Measurements from ENCODE around the gene OSBPL5. TPM values are rescaled to one million over a fixed set of nuclear protein-coding genes. Genes with fewer than 3 reads are reported as not detected.

OSBPL5 gene
- total and polyA plus RNA-seq, 9 of the 15 experiments (the other 6 are each of a cell fraction or from before 2014, with no cell fraction given), result 0.06 to 14.8 (median 3.2) TPM

DNA sequence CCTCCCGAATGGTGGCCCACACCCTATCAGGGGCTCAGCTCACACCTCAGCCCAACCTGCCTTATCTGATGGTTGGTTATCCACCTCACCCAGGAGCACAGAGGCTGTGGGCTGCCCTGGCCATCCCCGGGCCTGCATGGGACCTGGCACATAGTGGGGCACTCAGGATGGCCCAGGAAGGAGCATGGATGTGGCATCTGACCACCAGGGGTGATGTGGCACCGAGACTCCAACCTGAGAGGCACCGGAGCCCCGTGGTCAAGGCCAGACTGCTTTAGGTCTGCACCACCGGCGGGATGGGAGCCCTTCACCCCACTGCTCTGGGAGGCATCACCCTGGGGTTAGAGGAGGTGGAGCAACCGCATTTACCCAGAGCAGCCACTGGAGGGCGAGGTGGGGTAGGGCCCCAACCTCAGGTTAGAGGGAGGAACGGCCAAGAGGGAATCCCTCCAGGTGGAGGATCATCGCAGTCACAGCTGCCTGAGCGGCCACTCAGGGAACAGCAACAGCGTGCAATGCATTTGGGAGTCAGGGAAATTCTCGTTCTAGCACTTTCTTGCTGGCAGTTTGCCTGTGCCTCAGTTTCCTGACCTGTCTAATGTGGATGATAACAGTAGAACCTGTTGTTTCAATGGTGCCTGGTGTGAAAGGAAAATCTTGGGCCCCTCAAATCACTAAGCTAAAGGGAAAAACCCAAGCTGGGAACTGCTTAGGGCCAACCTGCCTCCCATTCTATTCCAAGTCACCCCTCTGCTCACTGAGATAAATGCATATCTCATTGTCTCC lies 55.0 kb downstream of the OSBPL5 start:
- peaks cover 2 to 10% of the 10 kb centered on the region in 2 experiments; a peak in 3 of 5 replicates for H3K4me1 ChIP-seq (replicated peaks in 1 of 2; ENCODE audit: control insufficient read depth in 2 of 2, insufficient read depth in 2 of 2, low read length in 2 of 2)
- TF ChIP-seq NR2F6 (CRISPR knock-in tag; IDR thresholded peaks at IDR 0.05) (no peak), ZNF75A (CRISPR knock-in tag; IDR thresholded peaks at IDR 0.05) (no peak), MYC (IDR thresholded peaks at IDR 0.05; ENCODE audit: low read depth, low read length) (0 out of 2 replicates have a peak, but pooled peaks have one; percentile 30), MYC (CRISPR knock-in tag; IDR thresholded peaks at IDR 0.05; ENCODE audit: borderline replicate concordance, low read depth) (no peak), ZNF263 (CRISPR knock-in tag; IDR thresholded peaks at IDR 0.05; ENCODE audit: borderline replicate concordance) (peak; percentile 76; the same call in 1 of the 2 replicates), HDAC3 (IDR thresholded peaks at IDR 0.05; ENCODE audit: borderline replicate concordance, partially characterized antibody) (no peak), TCF3 (CRISPR knock-in tag; IDR thresholded peaks at IDR 0.05) (0 out of 2 replicates have a peak, but pooled peaks have one; percentile 19), ZNF121 (CRISPR knock-in tag; conservative IDR thresholded peaks at IDR 0.05) (no peak), STAG1 (CRISPR knock-in tag; IDR thresholded peaks at IDR 0.05; ENCODE audit: borderline replicate concordance) (peak; percentile 81; the same call in 1 of the 2 replicates), E2F8 (IDR thresholded peaks at IDR 0.05; ENCODE audit: low read depth, partially characterized antibody) (peak; percentile 22), RB1 (IDR thresholded peaks at IDR 0.05; ENCODE audit: low read depth) (peak; percentile 60; the same call in 1 of the 2 replicates)
- TF ChIP-seq, protein P1, sequence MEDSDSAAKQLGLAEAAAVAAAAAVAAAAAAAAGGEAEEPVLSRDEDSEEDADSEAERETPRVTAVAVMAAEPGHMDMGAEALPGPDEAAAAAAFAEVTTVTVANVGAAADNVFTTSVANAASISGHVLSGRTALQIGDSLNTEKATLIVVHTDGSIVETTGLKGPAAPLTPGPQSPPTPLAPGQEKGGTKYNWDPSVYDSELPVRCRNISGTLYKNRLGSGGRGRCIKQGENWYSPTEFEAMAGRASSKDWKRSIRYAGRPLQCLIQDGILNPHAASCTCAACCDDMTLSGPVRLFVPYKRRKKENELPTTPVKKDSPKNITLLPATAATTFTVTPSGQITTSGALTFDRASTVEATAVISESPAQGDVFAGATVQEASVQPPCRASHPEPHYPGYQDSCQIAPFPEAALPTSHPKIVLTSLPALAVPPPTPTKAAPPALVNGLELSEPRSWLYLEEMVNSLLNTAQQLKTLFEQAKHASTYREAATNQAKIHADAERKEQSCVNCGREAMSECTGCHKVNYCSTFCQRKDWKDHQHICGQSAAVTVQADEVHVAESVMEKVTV (CRISPR knock-in tag; IDR thresholded peaks at IDR 0.05), result 0 out of 2 replicates have a peak, but pooled peaks have one; percentile 36
- TF ChIP-seq, protein P2, sequence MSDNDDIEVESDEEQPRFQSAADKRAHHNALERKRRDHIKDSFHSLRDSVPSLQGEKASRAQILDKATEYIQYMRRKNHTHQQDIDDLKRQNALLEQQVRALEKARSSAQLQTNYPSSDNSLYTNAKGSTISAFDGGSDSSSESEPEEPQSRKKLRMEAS (CRISPR knock-in tag; IDR thresholded peaks at IDR 0.05), result peak; percentile 43; the same call in 1 of the 2 replicates
- TF ChIP-seq, protein P3, sequence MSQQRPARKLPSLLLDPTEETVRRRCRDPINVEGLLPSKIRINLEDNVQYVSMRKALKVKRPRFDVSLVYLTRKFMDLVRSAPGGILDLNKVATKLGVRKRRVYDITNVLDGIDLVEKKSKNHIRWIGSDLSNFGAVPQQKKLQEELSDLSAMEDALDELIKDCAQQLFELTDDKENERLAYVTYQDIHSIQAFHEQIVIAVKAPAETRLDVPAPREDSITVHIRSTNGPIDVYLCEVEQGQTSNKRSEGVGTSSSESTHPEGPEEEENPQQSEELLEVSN (IDR thresholded peaks at IDR 0.05; ENCODE audit: borderline replicate concordance in 1 of 2, extremely low read depth in 1 of 2, insufficient read depth in 1 of 2, insufficient read length in 1 of 2, low read depth in 1 of 2, low read length in 1 of 2, poor library complexity in 1 of 2, severe bottlenecking in 1 of 2), result peak; percentile 55 to 78

More for the DNA sequence above, 55.0 kb downstream of the OSBPL5 start:
- no peak overlapping the region for H3K4me2 ChIP-seq (ENCODE audit: insufficient read depth, low read length)
- H3K9me3 ChIP-seq (replicated peaks; ENCODE audit: control insufficient read depth, insufficient read depth, low read depth, low read length), result no peaks in the 10 kb centered on the region
- DNase-seq (ENCODE audit: extremely low read depth in 1 of 4, low spot score in 3 of 4), result peak; percentile 80 to 95 (median 92)
- no peak overlapping the region for H3K9ac ChIP-seq (ENCODE audit: insufficient read depth in 1 of 2, low read depth in 2 of 2, low read length in 2 of 2)
- peak; percentile 99 for ATAC-seq
- WGBS (ENCODE audit: insufficient coverage, low coverage, missing lambda C conversion rate), result 26% methylated on average over 14 of the region's 14 CpGs
- in situ Hi-C loops (cut with MboI) (loop anchor here (5.0 kb wide), 1 partner anchor 102 kb away; no protein-coding TSS in a partner anchor), intact Hi-C loops (cut with micrococcal nuclease) (loop anchor here (1.0 to 10.0 kb wide), 2 partner anchors 55 to 107 kb away; partner anchors contain the start of gene OSBPL5)
- BruUV-seq (replicated peaks), result no TSS peak
- no peak overlapping the region for H3K4me3 ChIP-seq
- no peaks in the 10 kb centered on the region for H3K27me3 ChIP-seq (ENCODE audit: control insufficient read depth in 2 of 2, insufficient read depth in 2 of 2, low read length in 2 of 2)
- CTCF ChIA-PET (ENCODE audit: low intra/inter-chr PET ratio), result interaction anchor here (0.6 to 2.2 kb wide), 2 partner anchors 45 to 107 kb away, joined by 3 to 16 read pairs; no protein-coding TSS in a partner anchor
- no peak overlapping the region for H3K27ac ChIP-seq (ENCODE audit: extremely low read depth, low read depth, low read length)
- H3K36me3 ChIP-seq (ENCODE audit: control insufficient read depth, insufficient read depth, low read length), result no peaks in the 10 kb centered on the region
- H2AFZ ChIP-seq (ENCODE audit: low read depth, low read length), result no peak overlapping the region
- POLR2A ChIA-PET, result interaction anchor here (0.6 to 1.4 kb wide), 4 partner anchors 10 to 590 kb away, joined by 3 to 5 read pairs (median 3); no protein-coding TSS in a partner anchor
- FAIRE-seq, result peak; percentile 91
- no peaks in the 10 kb centered on the region for H4K20me1 ChIP-seq (replicated peaks; ENCODE audit: control insufficient read depth, insufficient read depth, low read length)
- H3K9me1 ChIP-seq (ENCODE audit: control insufficient read depth, insufficient read depth, low read length), result no peaks in the 10 kb centered on the region
- H3K79me2 ChIP-seq (ENCODE audit: control insufficient read depth, insufficient read depth, low read length), result no peaks in the 10 kb centered on the region
